ENCODE results near the gene SLC9A3. TPM values are rescaled to one million over a fixed set of nuclear protein-coding genes. Genes with fewer than 3 reads are reported as not detected.

The SLC9A3 gene
- total RNA-seq, 1 experiment from 2014 or later: 0.85 TPM

DNA sequence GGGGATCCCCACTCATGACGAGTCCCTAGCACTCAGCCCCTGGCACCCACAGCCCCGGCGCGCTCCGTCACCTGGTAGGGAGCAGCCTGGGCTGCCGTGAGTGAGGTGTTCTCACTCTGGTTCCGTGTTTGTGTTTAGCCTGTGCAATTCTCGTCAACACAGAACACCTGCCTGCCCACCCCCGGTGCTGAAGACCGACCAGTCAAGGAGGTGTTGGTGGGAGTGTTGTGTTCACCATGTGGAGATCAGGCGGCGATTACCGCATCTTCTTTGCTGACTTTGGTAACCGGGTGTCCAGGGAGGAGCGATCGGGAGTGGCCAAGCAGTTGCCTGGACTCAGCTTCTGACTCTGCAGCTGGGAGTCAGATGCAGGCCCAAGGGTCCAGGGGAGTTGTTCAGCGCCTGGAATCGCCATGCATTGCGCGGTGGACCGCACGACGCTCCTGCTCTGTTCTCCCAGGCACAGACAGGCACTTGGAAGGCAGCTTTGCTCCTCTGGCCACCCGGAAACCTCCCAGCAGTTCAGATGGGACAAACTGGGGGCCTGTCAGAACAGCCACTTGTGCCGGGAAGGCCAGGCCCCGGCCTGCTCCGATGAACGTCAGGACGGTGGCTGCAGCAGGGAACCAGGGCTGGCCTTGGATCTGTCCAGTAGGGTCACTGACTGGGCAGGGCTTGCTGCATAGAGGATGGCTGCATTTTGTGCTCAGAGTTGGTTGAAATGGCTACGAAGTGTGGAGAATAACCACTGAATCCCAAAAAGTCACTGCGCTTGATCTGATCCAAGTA lies 53.1 kb downstream of the SLC9A3 start:
- Histone ChIP-seq H2AFZ (ENCODE audit: low read length) (no peak overlapping the region), H3K23ac (ENCODE audit: insufficient read length, low read depth, low read length) (no peak overlapping the region), H3K56ac (ENCODE audit: insufficient read length, low read depth, low read length) (no peak overlapping the region), H3K9me3 (ENCODE audit: control insufficient read depth, low read depth, low read length) (no peaks in the 10 kb centered on the region), H3K4me2 (ENCODE audit: insufficient read depth, insufficient read length, low read length) (no peak overlapping the region), H3K27me3 (ENCODE audit: insufficient read depth, low read length) (peaks cover 20% of the 10 kb centered on the region; the same call in 1 of the 2 replicates), H3K79me2 (ENCODE audit: insufficient read depth, low read length) (no peaks in the 10 kb centered on the region), H3K79me1 (ENCODE audit: insufficient read depth, low read depth, low read length, poor library complexity, severe bottlenecking) (no peaks in the 10 kb centered on the region), H3K23me2 (ENCODE audit: insufficient read length, low read depth, low read length, poor library complexity, severe bottlenecking) (peaks cover 16% of the 10 kb centered on the region), H3K14ac (ENCODE audit: insufficient read depth, low read length) (no peak overlapping the region), H4K8ac (replicated peaks; ENCODE audit: insufficient read length, low read depth, low read length) (no peak overlapping the region), H3K9ac (ENCODE audit: extremely low read depth, insufficient read length, low read length) (no peak overlapping the region), H4K20me1 (ENCODE audit: control insufficient read depth, insufficient read depth, insufficient read length) (no peaks in the 10 kb centered on the region), H2AK5ac (ENCODE audit: insufficient read length, low read length) (no peak overlapping the region), H2BK15ac (ENCODE audit: low read depth, low read length) (no peak overlapping the region), H3K4ac (ENCODE audit: low read depth, low read length) (no peak overlapping the region), H4K91ac (ENCODE audit: insufficient read length, low read depth, low read length) (no peak overlapping the region), H2BK5ac (ENCODE audit: insufficient read length, low read length) (no peak overlapping the region), H2BK20ac (ENCODE audit: low read depth, low read length, poor library complexity, severe bottlenecking) (no peak overlapping the region), H3K18ac (ENCODE audit: insufficient read length, low read depth, low read length) (no peak overlapping the region), H2BK12ac (ENCODE audit: insufficient read length, low read depth, low read length) (no peak overlapping the region), H4K5ac (ENCODE audit: insufficient read length, low read depth, low read length) (no peak overlapping the region), H3T11ph (ENCODE audit: low read length) (no peak overlapping the region), H2BK120ac (ENCODE audit: low read depth, low read length, poor library complexity, severe bottlenecking) (no peak overlapping the region), H3K4me1 (ENCODE audit: insufficient read depth, low read length) (no peaks in the 10 kb centered on the region), H3K27ac (ENCODE audit: insufficient read length, low read depth, low read length) (no peak overlapping the region)
- Mint-ChIP-seq H3K4me3 (peak overlapping the region; percentile 60 to 75), H3K27me3 (ENCODE audit: low read depth) (peaks cover 25% of the 10 kb centered on the region), H3K9me3 (no peaks in the 10 kb centered on the region), H3K36me3 (ENCODE audit: insufficient read depth in 1 of 3, low read depth in 3 of 3) (peaks cover 0 to 8% (median 0%) of the 10 kb centered on the region in 3 experiments; a peak in 3 of 7 replicates), H3K4me1 (peaks cover 7 to 11% of the 10 kb centered on the region in 2 experiments), H3K27ac (peak overlapping the region in 1 of 3 experiments; percentile 79; a peak in 2 of 7 replicates)
- WGBS (ENCODE audit: extremely low coverage, insufficient read length, low lambda C conversion rate): no CpG with 5 or more reads among the region's 31 CpGs
- TF ChIP-seq, protein P1, sequence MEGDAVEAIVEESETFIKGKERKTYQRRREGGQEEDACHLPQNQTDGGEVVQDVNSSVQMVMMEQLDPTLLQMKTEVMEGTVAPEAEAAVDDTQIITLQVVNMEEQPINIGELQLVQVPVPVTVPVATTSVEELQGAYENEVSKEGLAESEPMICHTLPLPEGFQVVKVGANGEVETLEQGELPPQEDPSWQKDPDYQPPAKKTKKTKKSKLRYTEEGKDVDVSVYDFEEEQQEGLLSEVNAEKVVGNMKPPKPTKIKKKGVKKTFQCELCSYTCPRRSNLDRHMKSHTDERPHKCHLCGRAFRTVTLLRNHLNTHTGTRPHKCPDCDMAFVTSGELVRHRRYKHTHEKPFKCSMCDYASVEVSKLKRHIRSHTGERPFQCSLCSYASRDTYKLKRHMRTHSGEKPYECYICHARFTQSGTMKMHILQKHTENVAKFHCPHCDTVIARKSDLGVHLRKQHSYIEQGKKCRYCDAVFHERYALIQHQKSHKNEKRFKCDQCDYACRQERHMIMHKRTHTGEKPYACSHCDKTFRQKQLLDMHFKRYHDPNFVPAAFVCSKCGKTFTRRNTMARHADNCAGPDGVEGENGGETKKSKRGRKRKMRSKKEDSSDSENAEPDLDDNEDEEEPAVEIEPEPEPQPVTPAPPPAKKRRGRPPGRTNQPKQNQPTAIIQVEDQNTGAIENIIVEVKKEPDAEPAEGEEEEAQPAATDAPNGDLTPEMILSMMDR (conservative IDR thresholded peaks at IDR 0.05): no peak
- no peak for DNase-seq

All from H9 (cell line).